HG03354 (cell line): ENCODE results near the gene SDHAF1.
"Not testable (repeated sequence)": the region's sequence is repeated elsewhere in the genome, so short reads cannot be mapped to it uniquely, and the experiment has no call there.

Experiments
- ATAC-seq: cut with Tn5 transposase; IDR thresholded peaks from one replicate; pipeline ENCODE4 v1.9.1; 2021; ENCODE audit warnings: mild to moderate bottlenecking; ENCODE audit not compliant: unreplicated experiment, poor library complexity, severe bottlenecking

SDHAF1 gene

GRCh38 chr19:35995048-35995993 is at the start of gene SDHAF1:
Gene SDHAF1, plus strand, starts transcription at chr19:35995188. Its CDS starts 87 bp downstream, at chr19:35995275.
- ATAC-seq, result peak; percentile 91

DNA sequence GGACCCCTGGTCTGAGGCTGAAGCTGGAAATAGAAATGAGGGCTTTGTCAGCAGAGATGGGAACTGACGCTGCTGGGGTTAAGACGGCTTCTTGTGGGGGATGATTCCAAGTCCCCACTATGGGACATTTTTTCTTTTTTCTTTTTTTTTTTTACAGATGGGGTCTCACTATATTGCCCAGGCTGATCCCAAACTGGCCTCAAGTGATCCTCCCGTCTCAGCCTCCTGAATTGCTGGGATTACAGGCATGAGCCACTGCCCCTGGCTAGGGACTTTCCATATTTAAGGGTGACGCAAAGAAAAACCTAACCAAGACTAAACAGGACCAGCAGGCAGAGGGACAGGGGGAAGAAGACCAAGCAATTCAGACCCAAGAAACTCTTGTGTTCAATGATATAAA is 48.8 kb upstream of the SDHAF1 start:
- no peak for ATAC-seq

GRCh38 chr19:35949131-35949530 is 45.9 kb upstream of the SDHAF1 start:
- no peak for ATAC-seq

- ATAC-seq, result no peak
Observed at GRCh38 chr19:35955881-35956634, 38.9 kb upstream of the SDHAF1 start.

- not testable (repeated sequence) for ATAC-seq
Observed at GRCh38 chr19:35957411-35957810, 37.6 kb upstream of the SDHAF1 start.

GRCh38 chr19:35958660-35959039 is 36.3 kb upstream of the SDHAF1 start:
- ATAC-seq, result no peak

DNA sequence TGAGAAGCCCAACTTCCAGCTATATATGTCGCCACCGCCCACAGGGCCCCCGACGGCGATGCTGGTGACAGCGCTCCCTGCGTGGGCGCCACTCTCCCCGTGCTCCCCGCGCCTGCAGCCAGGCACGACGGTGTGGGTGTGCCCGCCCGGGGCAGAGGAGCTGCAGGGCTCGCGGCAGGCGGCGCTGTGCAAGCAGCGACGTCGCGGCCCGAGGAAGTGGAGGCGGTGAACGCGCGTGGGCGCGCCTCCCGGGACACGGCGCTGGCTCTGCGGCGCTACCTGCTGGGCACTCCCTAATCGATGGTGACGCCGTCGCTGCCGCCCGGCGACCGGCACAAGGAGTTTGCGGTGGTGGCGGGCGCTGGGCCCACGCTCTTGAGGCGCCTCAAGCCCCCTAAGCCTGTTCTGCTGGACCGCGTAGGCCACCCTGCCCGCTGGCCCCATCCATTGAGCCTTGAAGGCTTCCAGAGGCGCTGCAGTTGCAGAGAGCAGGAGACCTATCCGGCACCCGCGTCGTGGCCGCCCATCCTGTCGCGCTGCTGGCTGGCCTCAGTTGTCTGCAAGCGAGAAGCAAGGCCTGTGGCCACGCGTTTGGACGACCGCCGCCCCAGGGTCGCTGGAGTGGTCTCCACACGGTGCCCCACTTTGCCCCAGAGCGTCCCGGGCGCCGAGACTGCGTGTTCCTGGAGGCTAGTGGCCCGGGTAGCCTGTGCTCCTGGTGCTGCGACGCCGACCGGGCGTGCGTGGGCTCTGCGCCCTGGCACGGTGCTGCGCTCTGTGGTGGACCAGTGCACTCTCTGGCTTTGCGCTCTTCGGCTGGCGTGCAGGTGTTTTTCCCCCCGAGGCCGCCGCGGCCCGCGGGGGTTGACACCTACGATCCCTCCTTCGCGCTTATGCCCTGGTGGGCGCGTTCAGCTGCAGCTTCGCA is 35.7 kb upstream of the SDHAF1 start:
- ATAC-seq, result no peak

GRCh38 chr19:35959968-35960320 is 35.0 kb upstream of the SDHAF1 start:
- no peak for ATAC-seq

GRCh38 chr19:35960432-35960972 is 34.5 kb upstream of the SDHAF1 start:
- ATAC-seq, result no peak

GRCh38 chr19:35963514-35963913 is 31.5 kb upstream of the SDHAF1 start:
- no peak for ATAC-seq

DNA sequence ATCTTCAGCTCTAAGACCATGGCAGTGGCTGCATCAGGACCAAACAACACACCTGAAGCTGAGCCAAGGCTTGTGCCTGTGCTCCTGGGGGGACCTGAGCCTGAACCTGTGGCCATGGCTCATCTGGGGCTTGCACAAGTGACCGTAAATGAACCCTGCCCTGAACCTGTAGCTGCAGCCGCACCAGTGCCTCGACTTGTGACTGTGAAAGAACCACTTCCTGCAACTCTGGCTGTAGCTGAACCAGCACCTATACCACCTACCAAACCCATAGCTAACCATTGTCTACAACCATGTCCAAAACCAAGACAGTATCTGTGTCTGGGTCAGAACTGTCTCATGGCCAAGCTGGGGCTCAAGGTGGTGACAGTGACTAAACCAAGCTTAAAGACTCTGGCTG is 28.2 kb upstream of the SDHAF1 start:
- no peak for ATAC-seq

DNA sequence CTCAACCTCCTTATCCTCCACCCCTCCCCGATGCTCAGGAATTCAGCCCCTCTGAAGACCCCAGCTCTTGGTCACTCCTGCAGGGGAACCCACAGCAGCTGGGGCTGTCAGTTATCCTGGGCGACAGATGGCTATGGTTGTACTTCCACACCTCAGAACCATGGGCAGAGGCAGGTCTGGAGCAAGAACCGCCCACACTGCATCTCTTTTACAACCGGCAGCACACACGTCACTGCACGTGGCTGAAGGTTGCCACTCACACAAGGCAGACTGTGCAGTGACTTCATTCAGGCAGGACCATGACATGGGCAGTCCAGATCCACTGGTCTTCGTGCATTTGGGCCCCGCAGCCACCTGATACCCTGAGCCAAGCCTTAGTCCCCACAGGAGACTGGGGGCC is 21.5 kb upstream of the SDHAF1 start:
- ATAC-seq, result no peak

DNA sequence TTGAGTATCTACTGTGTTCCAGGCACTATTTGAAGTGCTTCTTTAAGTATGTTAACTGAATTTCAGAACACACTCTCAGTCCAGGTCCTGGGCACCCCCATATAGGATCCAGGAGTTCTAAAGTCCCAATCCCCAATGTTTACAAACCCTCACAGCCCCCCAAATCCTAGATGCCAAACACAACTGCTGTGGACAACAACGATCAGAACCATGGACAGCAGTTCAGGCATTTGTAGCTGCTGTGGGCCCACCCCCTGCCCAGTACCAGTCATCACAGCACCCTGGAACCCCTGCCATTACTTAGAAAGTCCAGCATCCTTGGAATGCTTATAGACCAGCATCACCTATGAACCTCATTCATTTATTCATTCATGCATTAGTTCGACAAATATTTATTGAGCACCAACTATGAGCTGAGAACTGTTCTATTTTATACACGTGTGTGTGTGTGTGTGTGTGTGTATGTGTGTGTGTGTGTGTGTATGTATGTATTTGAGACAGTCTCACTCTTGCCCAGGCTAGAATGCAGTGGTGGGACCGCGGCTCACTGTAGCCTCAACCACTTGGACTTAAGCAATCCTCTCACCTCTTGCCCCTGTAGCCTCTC is 19.3 kb upstream of the SDHAF1 start:
- ATAC-seq, result no peak

GRCh38 chr19:35977446-35978222 is 17.4 kb upstream of the SDHAF1 start:
- ATAC-seq, result no peak

DNA sequence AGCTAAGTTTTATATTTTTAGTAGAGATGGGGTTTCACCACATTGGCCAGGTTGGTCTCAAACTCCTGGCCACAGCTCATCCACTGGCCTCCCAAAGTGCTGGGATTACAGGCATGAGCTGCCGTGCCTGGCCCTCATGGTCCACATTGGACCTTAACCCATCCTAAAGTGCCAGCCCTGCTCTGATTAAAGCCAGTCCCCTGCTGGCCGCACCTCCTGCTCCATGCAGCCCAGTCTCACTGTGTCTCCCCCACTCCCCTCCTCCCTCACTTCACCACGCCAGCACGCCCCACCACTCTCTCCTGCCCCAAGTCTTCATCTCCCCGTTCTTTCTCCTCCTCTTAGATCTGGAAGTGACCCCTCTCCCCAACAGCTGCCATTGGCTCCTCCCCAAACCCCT is 16.7 kb upstream of the SDHAF1 start:
- ATAC-seq, result no peak

GRCh38 chr19:35978832-35979365 is 16.1 kb upstream of the SDHAF1 start:
- ATAC-seq, result no peak

DNA sequence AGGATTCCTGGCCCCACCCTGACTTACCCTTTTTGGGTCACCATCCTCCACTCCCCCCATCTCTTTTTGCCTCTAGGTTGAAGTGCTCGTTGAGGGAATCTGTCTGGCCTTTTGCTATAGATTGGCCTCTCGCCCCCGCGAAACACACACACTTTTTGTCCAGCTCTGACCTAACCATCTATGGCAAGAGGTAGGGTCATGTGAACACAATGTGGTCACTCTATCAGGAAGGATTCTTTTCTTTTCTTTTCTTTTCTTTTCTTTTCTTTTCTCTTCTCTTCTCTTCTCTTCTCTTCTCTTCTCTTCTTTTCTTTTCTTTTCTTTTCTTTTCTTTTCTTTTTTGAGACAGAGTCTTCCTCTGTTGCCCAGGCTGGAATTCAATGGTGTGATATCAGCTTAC is 14.0 kb upstream of the SDHAF1 start:
- not testable (repeated sequence) for ATAC-seq

GRCh38 chr19:35983177-35983576 is 11.8 kb upstream of the SDHAF1 start:
- ATAC-seq, result no peak
